Colonic mucosa (tissue), 4 donors: Measurements from ENCODE around the gene NMU. TPM values are rescaled to one million over a fixed set of nuclear protein-coding genes. Genes with fewer than 3 reads are reported as not detected.

Source experiments
- DNase-seq: peaks from one replicate; pipeline ENCODE4 v3.0.0-alpha.2; 2020
- H3K27ac ChIP-seq: fragments of 200-600 bp; one replicate; pipeline ENCODE4 v1.8.0; 2021
- H3K27me3 ChIP-seq: fragments of 200-600 bp; one replicate; pipeline ENCODE4 v1.8.0; 2021
- H3K36me3 ChIP-seq: fragments of 200-600 bp; one replicate; pipeline ENCODE4 v1.8.0; 2021
- H3K4me1 ChIP-seq: fragments of 200-600 bp; one replicate; pipeline ENCODE4 v1.8.0; 2021; ENCODE audit warnings: mild to moderate bottlenecking
- H3K4me3 ChIP-seq: fragments of 200-600 bp; one replicate; pipeline ENCODE4 v1.8.0; 2021
- H3K9ac ChIP-seq, 2 donors: one replicate each; pipeline ENCODE4 v1.7.0; 2013; ENCODE audit warnings: control low read depth in 2 of 2, low read depth in 2 of 2, low read length in 2 of 2
- H3K9me3 ChIP-seq: fragments of 200-600 bp; one replicate; pipeline ENCODE4 v1.8.0; 2021
- CTCF ChIP-seq: fragments of 200-600 bp; IDR thresholded peaks from one replicate; pipeline ENCODE4 v1.8.0; 2022; ENCODE audit warnings: antibody characterized with exemption, mild to moderate bottlenecking
- intact Hi-C: fragments of 100-400 bp; cut with DNase I; formaldehyde crosslinking; loops from one replicate; pipeline ENCODE4 v1.14.1; 2022
- total RNA-seq, 2 donors: library from RNA; stranded (reverse); fragmentation: NEBNext Ultra II Directional in 1 of 2; extraction: Animal tissue kit (Norgen Biotek cat#: 25700) in 1 of 2; gene quantifications; one replicate each; pipeline ENCODE4 v1.2.1, GENCODE V29; 2021
- donor health status: healthy.
- donor health status: DM: no; HTN: no; CAD: no.
- donor health status: DM: no; HTN: no; CAD: no.

NMU gene
- total RNA-seq, 2 donors from 2014 or later = 0.66 to 1.9 TPM

- Histone ChIP-seq H3K9ac (no peak overlapping the region), H3K36me3 (no peaks in the 10 kb centered on the region), H3K27ac (no peak overlapping the region), H3K27me3 (no peaks in the 10 kb centered on the region), H3K9me3 (no peaks in the 10 kb centered on the region), H3K4me3 (no peak overlapping the region), H3K4me1 (no peaks in the 10 kb centered on the region)
- no peak for DNase-seq
- intact Hi-C loops = no loop called here
- no peak for TF ChIP-seq CTCF
Measured at GRCh38 chr4:55618546-55619143, 17.5 kb downstream of the NMU start.

GRCh38 chr4:55617587-55618197 is 18.4 kb downstream of the NMU start:
- TF ChIP-seq CTCF = no peak
- intact Hi-C loops = no loop called here
- no peak for DNase-seq
- Histone ChIP-seq H3K27me3 (no peaks in the 10 kb centered on the region), H3K4me1 (no peaks in the 10 kb centered on the region), H3K27ac (no peak overlapping the region), H3K9me3 (no peaks in the 10 kb centered on the region), H3K4me3 (no peak overlapping the region), H3K36me3 (no peaks in the 10 kb centered on the region), H3K9ac (no peak overlapping the region)

GRCh38 chr4:55615008-55615407 is 21.1 kb downstream of the NMU start:
- H3K27me3 ChIP-seq = no peaks in the 10 kb centered on the region
- intact Hi-C loops = no loop called here
- no peaks in the 10 kb centered on the region for H3K36me3 ChIP-seq
- DNase-seq = no peak
- no peaks in the 10 kb centered on the region for H3K4me1 ChIP-seq
- no peak overlapping the region for H3K27ac ChIP-seq
- H3K4me3 ChIP-seq = no peak overlapping the region
- no peaks in the 10 kb centered on the region for H3K9me3 ChIP-seq
- H3K9ac ChIP-seq = no peak overlapping the region
- no peak for TF ChIP-seq CTCF

- no peaks in the 10 kb centered on the region for H3K27me3 ChIP-seq
- no peaks in the 10 kb centered on the region for H3K36me3 ChIP-seq
- TF ChIP-seq CTCF = no peak
- no peak overlapping the region for H3K9ac ChIP-seq
- no peak overlapping the region for H3K4me3 ChIP-seq
- DNase-seq = no peak
- intact Hi-C loops = no loop called here
- no peak overlapping the region for H3K27ac ChIP-seq
- no peaks in the 10 kb centered on the region for H3K4me1 ChIP-seq
- no peaks in the 10 kb centered on the region for H3K9me3 ChIP-seq
Measured at GRCh38 chr4:55613621-55614020, 22.5 kb downstream of the NMU start.

GRCh38 chr4:55612341-55612740 is 23.8 kb downstream of the NMU start:
- TF ChIP-seq CTCF = no peak
- no peak for DNase-seq
- H3K4me1 ChIP-seq = no peaks in the 10 kb centered on the region
- H3K4me3 ChIP-seq = no peak overlapping the region
- no peak overlapping the region for H3K9ac ChIP-seq
- intact Hi-C loops = no loop called here
- no peaks in the 10 kb centered on the region for H3K36me3 ChIP-seq
- no peaks in the 10 kb centered on the region for H3K9me3 ChIP-seq
- no peak overlapping the region for H3K27ac ChIP-seq
- no peaks in the 10 kb centered on the region for H3K27me3 ChIP-seq
